Brain microvascular endothelial cell (primary cell): Measurements from ENCODE around the gene MCFD2.

Experiments
- DNase-seq: peaks from one replicate; pipeline ENCODE4 v3.0.0-alpha.2; 2020
- H3K27ac ChIP-seq: fragments of 250-450 bp; sonication (Bioruptor Pico); 2 replicates; pipeline ENCODE4 v1.5.1; 2020; ENCODE audit warnings: mild to moderate bottlenecking, moderate library complexity
- H3K27me3 ChIP-seq: fragments of 250-450 bp; sonication (Bioruptor Pico); replicated peaks from 2 replicates; pipeline ENCODE4 v1.5.1; 2020; ENCODE audit warnings: mild to moderate bottlenecking
- H3K36me3 ChIP-seq: fragments of 250-450 bp; sonication (Bioruptor Pico); replicated peaks from 2 replicates; pipeline ENCODE4 v1.5.1; 2020; ENCODE audit warnings: mild to moderate bottlenecking
- H3K4me3 ChIP-seq: 2 replicates; pipeline ENCODE4 v1.5.1; 2011; ENCODE audit warnings: low read depth, mild to moderate bottlenecking, control low read depth, low read length, moderate library complexity
- in situ Hi-C: cut with HindIII; loops from 2 replicates; pipeline ENCODE4 v1.10.0; 2017; ENCODE audit warnings: low sequenced_read_pairs, low pct_ligation_motif_present
- TF ChIP-seq, protein P1 (sequence below): IDR thresholded peaks from 2 replicates; pipeline ENCODE4 v1.5.1; 2011; ENCODE audit warnings: low read depth, mild to moderate bottlenecking, moderate library complexity, low read length, control low read depth, inconsistent platforms; ENCODE audit errors: missing control alignments

The MCFD2 gene

GRCh38 chr2:46915281-46915810, at the start of gene MCFD2:
TSS of gene MCFD2 (minus strand) at chr2:46915806. CDS start at chr2:46909171, 6,635 bp downstream.
- Histone ChIP-seq H3K27me3 (no peaks in the 10 kb centered on the region), H3K36me3 (peaks cover 8% of the 10 kb centered on the region), H3K27ac (peak within 1 kb of the TSS; percentile 89), H3K4me3 (peak within 1 kb of the TSS; percentile 89)
- in situ Hi-C loops, result no loop called here
- TF ChIP-seq, protein P1, sequence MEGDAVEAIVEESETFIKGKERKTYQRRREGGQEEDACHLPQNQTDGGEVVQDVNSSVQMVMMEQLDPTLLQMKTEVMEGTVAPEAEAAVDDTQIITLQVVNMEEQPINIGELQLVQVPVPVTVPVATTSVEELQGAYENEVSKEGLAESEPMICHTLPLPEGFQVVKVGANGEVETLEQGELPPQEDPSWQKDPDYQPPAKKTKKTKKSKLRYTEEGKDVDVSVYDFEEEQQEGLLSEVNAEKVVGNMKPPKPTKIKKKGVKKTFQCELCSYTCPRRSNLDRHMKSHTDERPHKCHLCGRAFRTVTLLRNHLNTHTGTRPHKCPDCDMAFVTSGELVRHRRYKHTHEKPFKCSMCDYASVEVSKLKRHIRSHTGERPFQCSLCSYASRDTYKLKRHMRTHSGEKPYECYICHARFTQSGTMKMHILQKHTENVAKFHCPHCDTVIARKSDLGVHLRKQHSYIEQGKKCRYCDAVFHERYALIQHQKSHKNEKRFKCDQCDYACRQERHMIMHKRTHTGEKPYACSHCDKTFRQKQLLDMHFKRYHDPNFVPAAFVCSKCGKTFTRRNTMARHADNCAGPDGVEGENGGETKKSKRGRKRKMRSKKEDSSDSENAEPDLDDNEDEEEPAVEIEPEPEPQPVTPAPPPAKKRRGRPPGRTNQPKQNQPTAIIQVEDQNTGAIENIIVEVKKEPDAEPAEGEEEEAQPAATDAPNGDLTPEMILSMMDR, result no peak
- DNase-seq, result no peak

DNA sequence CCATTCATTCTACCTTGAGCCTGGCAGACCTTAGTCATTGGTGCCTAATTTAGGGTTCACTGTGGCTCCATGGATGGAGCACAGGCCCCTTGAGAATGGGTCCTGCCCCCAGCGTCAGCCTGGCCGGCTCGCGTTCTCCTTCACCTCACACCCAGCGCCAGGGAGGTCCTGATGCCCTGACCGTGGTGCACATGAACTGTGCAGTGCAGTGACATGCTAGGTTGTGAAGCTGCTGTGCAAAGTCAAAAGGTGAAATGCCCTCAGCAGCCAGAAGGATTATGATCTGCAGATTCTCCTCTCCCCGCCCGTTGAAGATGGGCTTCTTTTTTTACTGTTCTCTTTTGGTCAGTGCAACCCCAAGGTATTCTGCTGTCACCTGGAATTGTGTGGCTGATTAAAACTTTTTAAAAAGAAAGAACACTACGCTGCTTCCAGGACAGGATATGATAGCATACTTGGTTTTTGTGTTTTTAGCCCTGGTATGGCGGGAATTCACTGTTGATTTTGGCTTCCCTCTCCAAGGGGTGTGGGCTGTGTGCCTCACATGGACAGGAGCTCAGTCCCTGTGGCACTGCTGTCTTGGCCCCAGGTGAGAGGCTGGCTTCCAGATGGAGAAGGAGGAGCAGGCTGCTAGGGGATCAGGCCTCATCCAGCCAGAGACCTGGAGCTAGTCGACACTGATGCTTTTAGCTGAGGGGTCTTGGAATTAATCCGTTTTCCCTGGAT, 49.4 kb upstream of the MCFD2 start:
- peaks cover 16% of the 10 kb centered on the region for H3K36me3 ChIP-seq
- H3K27me3 ChIP-seq, result no peaks in the 10 kb centered on the region
- no peak overlapping the region for H3K27ac ChIP-seq
- DNase-seq, result peak; percentile 40
- in situ Hi-C loops, result no loop called here
- no peak overlapping the region for H3K4me3 ChIP-seq
- TF ChIP-seq, protein P1, result no peak

- no peak for DNase-seq
- Histone ChIP-seq H3K36me3 (peaks cover 22% of the 10 kb centered on the region), H3K27me3 (no peaks in the 10 kb centered on the region), H3K27ac (no peak overlapping the region), H3K4me3 (no peak overlapping the region)
- TF ChIP-seq, protein P1, result no peak
- in situ Hi-C loops, result no loop called here
Measured at GRCh38 chr2:46963941-46964673, 48.5 kb upstream of the MCFD2 start.

DNA sequence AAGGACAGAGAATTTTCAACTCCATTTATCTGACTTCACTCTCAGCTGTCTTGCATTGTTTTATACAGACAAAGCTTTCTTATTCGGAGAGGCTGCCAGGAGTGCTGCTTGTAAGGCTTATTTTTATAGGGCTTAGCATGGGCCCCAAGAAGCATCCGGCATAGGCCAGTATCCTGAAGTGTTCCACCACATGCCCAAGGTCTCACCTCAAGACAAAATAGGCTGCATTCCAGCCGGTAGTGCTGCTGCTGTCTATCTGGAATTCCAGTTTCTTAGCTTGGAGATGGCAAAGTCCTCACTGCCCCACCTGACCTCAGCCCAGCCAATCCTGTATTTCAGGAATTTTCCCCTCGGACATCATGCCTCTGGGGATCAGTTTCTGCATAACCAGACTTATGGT, 47.6 kb upstream of the MCFD2 start:
- Histone ChIP-seq H3K4me3 (no peak overlapping the region), H3K27me3 (no peaks in the 10 kb centered on the region), H3K36me3 (peaks cover 31% of the 10 kb centered on the region), H3K27ac (no peak overlapping the region)
- in situ Hi-C loops, result no loop called here
- DNase-seq, result no peak
- TF ChIP-seq, protein P1, result no peak

DNA sequence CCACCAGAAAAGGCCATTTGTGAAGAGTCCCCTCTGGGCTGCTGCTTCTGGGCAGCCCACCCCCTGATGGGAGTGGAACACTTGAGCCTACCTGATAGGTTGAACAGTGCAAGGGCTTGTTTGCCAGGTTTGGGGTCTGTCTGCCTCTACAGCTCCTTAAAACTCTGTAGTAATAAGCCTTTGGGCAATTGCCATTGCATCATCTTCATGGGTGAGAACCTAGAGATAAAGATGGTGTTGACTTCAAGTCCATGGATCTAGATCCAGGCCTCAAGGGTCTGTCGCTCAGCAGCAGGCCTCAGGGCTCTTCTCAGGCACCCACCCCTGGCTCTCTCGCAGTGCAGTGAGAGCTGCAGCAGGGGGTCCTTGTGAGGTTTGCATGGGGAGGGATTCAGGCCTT, 47.1 kb upstream of the MCFD2 start:
- peaks cover 35% of the 10 kb centered on the region for H3K36me3 ChIP-seq
- in situ Hi-C loops, result no loop called here

More for the DNA sequence above, 47.1 kb upstream of the MCFD2 start:
- no peak for DNase-seq
- TF ChIP-seq, protein P1, result no peak
- Histone ChIP-seq H3K27ac (no peak overlapping the region), H3K4me3 (no peak overlapping the region), H3K27me3 (no peaks in the 10 kb centered on the region)
